NK-92 (cell line): ENCODE measurements around the gene MACROD1.

Source experiments
- DNase-seq: peaks from one replicate; lab custom pipeline; 2025; ENCODE audit not compliant: unreplicated experiment; lab: John Stamatoyannopoulos, UW

MACROD1 gene

GRCh38 chr11:64093233-64094039 lies 72.5 kb downstream of the MACROD1 start:
- no peak for DNase-seq

- no peak for DNase-seq
Measured at GRCh38 chr11:64092761-64093136, 73.2 kb downstream of the MACROD1 start.

GRCh38 chr11:64092111-64092760 lies 73.7 kb downstream of the MACROD1 start:
- DNase-seq = no peak

GRCh38 chr11:64090806-64091516 lies 75.0 kb downstream of the MACROD1 start:
- no peak for DNase-seq

- DNase-seq = no peak
Measured at GRCh38 chr11:64089915-64090805, 75.8 kb downstream of the MACROD1 start.

GRCh38 chr11:64089493-64089892 lies 76.4 kb downstream of the MACROD1 start:
- no peak for DNase-seq

GRCh38 chr11:64089027-64089360 lies 76.9 kb downstream of the MACROD1 start:
- DNase-seq = no peak

- no peak for DNase-seq
Measured at GRCh38 chr11:64088162-64089026, 77.5 kb downstream of the MACROD1 start.

GRCh38 chr11:64086258-64087123 lies 79.4 kb downstream of the MACROD1 start:
- DNase-seq = no peak

- no peak for DNase-seq
Measured at GRCh38 chr11:64085906-64086257, 80.0 kb downstream of the MACROD1 start.

GRCh38 chr11:64084951-64085710 lies 80.8 kb downstream of the MACROD1 start:
- no peak for DNase-seq

GRCh38 chr11:64084146-64084950 lies 81.6 kb downstream of the MACROD1 start:
- DNase-seq = no peak

- no peak for DNase-seq
Measured at GRCh38 chr11:64083398-64084080, 82.4 kb downstream of the MACROD1 start.

- DNase-seq = no peak
Measured at GRCh38 chr11:64081745-64082442, 84.0 kb downstream of the MACROD1 start.

- no peak for DNase-seq
Measured at GRCh38 chr11:64080390-64080789, 85.5 kb downstream of the MACROD1 start.

GRCh38 chr11:64078905-64079304 lies 87.0 kb downstream of the MACROD1 start:
- no peak for DNase-seq

- no peak for DNase-seq
Measured at GRCh38 chr11:64078284-64078683, 87.6 kb downstream of the MACROD1 start.
